ENCODE results near the gene MON1A.

GRCh38 chr3:49968346-49968745 lies 38.7 kb upstream of the MON1A start:
- no peak for TF ChIP-seq EZH2 (IDR thresholded peaks at IDR 0.05)
- no peak for TF ChIP-seq POLR2AphosphoS5 (IDR thresholded peaks at IDR 0.05; ENCODE audit: borderline replicate concordance, low read depth, low read length)

Measured in SK-N-MC (cell line).